ENCODE measurements around the gene GSK3A.

DNA sequence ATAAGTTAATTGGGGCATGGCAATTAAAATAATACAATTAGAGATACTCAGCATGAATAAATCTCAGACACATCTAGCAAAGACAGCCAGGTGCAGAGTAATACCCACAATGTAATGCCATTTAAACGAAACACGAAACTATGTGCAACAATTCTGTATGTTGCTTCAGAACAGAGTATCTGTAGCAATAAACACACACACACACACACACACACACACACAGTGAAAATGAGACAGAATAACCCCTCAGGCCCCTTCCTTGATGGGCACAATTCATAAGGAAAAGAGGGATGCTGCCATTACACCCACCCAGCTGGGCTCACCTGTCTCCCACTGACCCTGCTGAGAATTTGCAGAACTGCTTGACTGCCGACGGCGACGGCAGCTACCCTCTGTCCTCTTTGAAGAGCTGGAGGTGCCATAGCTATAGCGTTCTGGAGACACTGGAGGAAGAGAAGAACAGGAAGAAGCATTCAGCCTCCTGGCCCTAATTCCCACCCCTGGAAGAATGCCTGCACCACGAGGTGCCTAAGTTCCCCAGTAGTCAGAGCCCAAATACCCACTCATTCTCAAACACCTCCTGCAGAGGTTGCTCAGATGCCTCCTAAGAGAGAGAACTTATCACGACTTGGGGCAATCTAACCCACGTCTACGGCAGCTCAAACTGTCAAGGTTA lies 27.5 kb downstream of the GSK3A start:
- TF ChIP-seq, protein P1, sequence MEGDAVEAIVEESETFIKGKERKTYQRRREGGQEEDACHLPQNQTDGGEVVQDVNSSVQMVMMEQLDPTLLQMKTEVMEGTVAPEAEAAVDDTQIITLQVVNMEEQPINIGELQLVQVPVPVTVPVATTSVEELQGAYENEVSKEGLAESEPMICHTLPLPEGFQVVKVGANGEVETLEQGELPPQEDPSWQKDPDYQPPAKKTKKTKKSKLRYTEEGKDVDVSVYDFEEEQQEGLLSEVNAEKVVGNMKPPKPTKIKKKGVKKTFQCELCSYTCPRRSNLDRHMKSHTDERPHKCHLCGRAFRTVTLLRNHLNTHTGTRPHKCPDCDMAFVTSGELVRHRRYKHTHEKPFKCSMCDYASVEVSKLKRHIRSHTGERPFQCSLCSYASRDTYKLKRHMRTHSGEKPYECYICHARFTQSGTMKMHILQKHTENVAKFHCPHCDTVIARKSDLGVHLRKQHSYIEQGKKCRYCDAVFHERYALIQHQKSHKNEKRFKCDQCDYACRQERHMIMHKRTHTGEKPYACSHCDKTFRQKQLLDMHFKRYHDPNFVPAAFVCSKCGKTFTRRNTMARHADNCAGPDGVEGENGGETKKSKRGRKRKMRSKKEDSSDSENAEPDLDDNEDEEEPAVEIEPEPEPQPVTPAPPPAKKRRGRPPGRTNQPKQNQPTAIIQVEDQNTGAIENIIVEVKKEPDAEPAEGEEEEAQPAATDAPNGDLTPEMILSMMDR (IDR thresholded peaks at IDR 0.05): no peak
- TF ChIP-seq POLR2A (IDR thresholded peaks at IDR 0.05): no peak

All from Peyer's patch (tissue), 4 donors.